HCT116 (cell line): ENCODE measurements around the gene ANXA3. TPM values are rescaled to one million over a fixed set of nuclear protein-coding genes. Genes with fewer than 3 reads are reported as not detected.

Source experiments
- ATAC-seq: fragments of 200-7000 bp; cut with Tn5 transposase; 2 replicates; pipeline ENCODE4 v1.9.1; 2020; ENCODE audit warnings: mild to moderate bottlenecking, moderate library complexity
- BruUV-seq: library from RNA; stranded (reverse); fragments of 400-500 nt; replicated peaks from 2 replicates; lab custom pipeline; 2021; lab: Mats Ljungman, UMichigan
- CTCF ChIA-PET: fragments of 300-600 bp; sonication (Branson Sonifier 250); formaldehyde crosslinking; loops from one replicate; lab custom pipeline; 2021; ENCODE audit warnings: antibody characterized with exemption; lab: Charles Lee
- POLR2A ChIA-PET: fragments of 300-600, 350-600 bp; sonication (Branson Sonifier 250); formaldehyde crosslinking; loops from one replicate; lab custom pipeline; 2021; ENCODE audit warnings: antibody characterized with exemption; lab: Charles Lee
- RAD21 ChIA-PET, 2 experiments: fragments of 300-600 bp; sonication (Branson Sonifier 250); formaldehyde crosslinking; loops; one replicate each; lab custom pipeline; 2023; ENCODE audit warnings: low total read pairs in 2 of 2; ENCODE audit not compliant: uncharacterized antibody in 2 of 2, unreplicated experiment in 2 of 2, low non-redundant PET in 1 of 2; lab: Charles Lee
- DNase-seq: peaks from one replicate; pipeline ENCODE4 v3.0.0-alpha.2; 2010; ENCODE audit warnings: low read depth, low spot score
- H2AFZ ChIP-seq: fragments of 200-600 bp; shearing (Covaris generic), sonication (generic); 2 replicates; pipeline ENCODE4 v1.6.1; 2017; ENCODE audit warnings: low read depth, mixed run types, mixed read lengths, antibody characterized with exemption, low read length; ENCODE audit not compliant: poor library complexity, severe bottlenecking
- H3K27ac ChIP-seq: 2 replicates; pipeline ENCODE4 v1.5.1; 2012; ENCODE audit warnings: low read depth, low read length
- H3K27me3 ChIP-seq: fragments of 200-600 bp; sonication (generic); 2 replicates; pipeline ENCODE4 v1.6.1; 2016; ENCODE audit warnings: mixed run types, low read length, mixed read lengths; ENCODE audit not compliant: insufficient read depth
- H3K36me3 ChIP-seq, 2 experiments: fragments of 200-500 bp in 1 of 2; fragments of 200-600 bp in 1 of 2; sonication (Bioruptor generic) in 1 of 2; sonication (generic) in 1 of 2; 2 replicates each; pipeline versions ENCODE4 v1.5.1 to v1.6.1; 2014 to 2016; ENCODE audit warnings: low read length in 2 of 2, inconsistent platforms in 1 of 2, mixed read lengths in 1 of 2, mixed run types in 1 of 2; ENCODE audit not compliant: insufficient read depth in 2 of 2, control insufficient read depth in 1 of 2
- H3K4me1 ChIP-seq, 2 experiments: fragments of 200-600 bp in 1 of 2; sonication (generic) in 1 of 2; 2 replicates each; pipeline versions ENCODE4 v1.5.1 to v1.6.1; 2012 to 2017; ENCODE audit warnings: low read length in 2 of 2, inconsistent platforms in 1 of 2, mild to moderate bottlenecking in 1 of 2, mixed read lengths in 1 of 2, mixed run types in 1 of 2, moderate library complexity in 1 of 2; ENCODE audit not compliant: insufficient read depth in 2 of 2, control insufficient read depth in 1 of 2
- H3K4me2 ChIP-seq: fragments of 200-600 bp; sonication (generic); 2 replicates; pipeline ENCODE4 v1.6.1; 2017; ENCODE audit warnings: mixed run types, low read length, mixed read lengths
- H3K4me3 ChIP-seq, 2 experiments: fragments of 200-600 bp in 1 of 2; sonication (generic) in 1 of 2; replicated peaks in 1 of 2; 2 replicates each; pipeline ENCODE4 v1.5.1; 2011 to 2016; ENCODE audit warnings: low read length in 2 of 2, control low read depth in 1 of 2, low read depth in 1 of 2, mild to moderate bottlenecking in 1 of 2, mixed read lengths in 1 of 2, mixed run types in 1 of 2
- H3K79me2 ChIP-seq: fragments of 200-600 bp; sonication (generic); 2 replicates; pipeline ENCODE4 v1.6.1; 2017; ENCODE audit warnings: mild to moderate bottlenecking, mixed run types, low read length, moderate library complexity, mixed read lengths; ENCODE audit not compliant: insufficient read depth
- H3K9ac ChIP-seq: fragments of 200-600 bp; sonication (generic); 2 replicates; pipeline ENCODE4 v1.6.1; 2016; ENCODE audit warnings: low read length, mixed read lengths
- H3K9me2 ChIP-seq: fragments of 200-600 bp; sonication (generic), shearing (Covaris generic); 2 replicates; pipeline ENCODE4 v1.6.1; 2017; ENCODE audit warnings: mixed run types, mild to moderate bottlenecking, moderate library complexity; ENCODE audit not compliant: insufficient read depth
- H3K9me3 ChIP-seq, 2 experiments: fragments of 200-500 bp in 1 of 2; fragments of 200-600 bp in 1 of 2; sonication (Bioruptor generic) in 1 of 2; sonication (generic) in 1 of 2; 2 replicates each; pipeline ENCODE4 v1.6.1; 2014 to 2017; ENCODE audit warnings: low read length in 2 of 2, mixed read lengths in 2 of 2, inconsistent platforms in 1 of 2, low read depth in 1 of 2, mild to moderate bottlenecking in 1 of 2, mixed run types in 1 of 2, moderate library complexity in 1 of 2; ENCODE audit not compliant: control insufficient read depth in 1 of 2, insufficient read depth in 1 of 2
- H4K20me1 ChIP-seq: fragments of 200-600 bp; sonication (generic), shearing (Covaris generic); 2 replicates; pipeline ENCODE4 v1.6.1; 2017; ENCODE audit warnings: mixed run types, mild to moderate bottlenecking, moderate library complexity; ENCODE audit not compliant: insufficient read depth
- EZH2 ChIP-seq: fragments of 200-600 bp; sonication (generic); IDR thresholded peaks from 2 replicates; pipeline ENCODE4 v1.6.1; 2017; ENCODE audit warnings: antibody characterized with exemption, mixed run types
- FOSL1 ChIP-seq: IDR thresholded peaks from 2 replicates; pipeline ENCODE4 v1.6.1; 2012; ENCODE audit warnings: low read depth
- POLR2A ChIP-seq: IDR thresholded peaks from 2 replicates; pipeline ENCODE4 v1.7.0; 2011; ENCODE audit warnings: borderline replicate concordance; ENCODE audit not compliant: insufficient read depth, insufficient read length; ENCODE audit errors: extremely low read depth
- RAD21 ChIP-seq: IDR thresholded peaks from 2 replicates; pipeline ENCODE4 v1.6.1; 2012; ENCODE audit warnings: low read depth, mild to moderate bottlenecking
- SIN3A ChIP-seq: IDR thresholded peaks from 2 replicates; pipeline ENCODE4 v1.6.1; 2012; ENCODE audit warnings: low read depth
- SP1 ChIP-seq: IDR thresholded peaks from 2 replicates; pipeline ENCODE4 v1.6.1; 2012; ENCODE audit warnings: low read depth
- TCF7L2 ChIP-seq: IDR thresholded peaks from 2 replicates; pipeline ENCODE4 v1.7.0; 2011; ENCODE audit warnings: borderline replicate concordance, inconsistent platforms; ENCODE audit not compliant: insufficient read depth, insufficient read length; ENCODE audit errors: extremely low read depth
- ZFX ChIP-seq: fragments of 450-650 bp; IDR thresholded peaks from 2 replicates; pipeline ENCODE4 v1.6.1; 2017
- ZNF274 ChIP-seq: fragments of 200-500 bp; sonication (Bioruptor generic); IDR thresholded peaks from 2 replicates; pipeline ENCODE4 v1.6.1; 2014; ENCODE audit warnings: mild to moderate bottlenecking, low read depth, low read length, inconsistent platforms
- intact Hi-C: fragments of 100-400 bp; cut with micrococcal nuclease; formaldehyde crosslinking; loops from 2 replicates; pipeline ENCODE4 v1.10.0; 2022
- total RNA-seq: library from RNA; stranded (reverse); gene quantifications from one replicate; pipeline ENCODE4 v1.2.1, GENCODE V29; 2021; ENCODE audit not compliant: unreplicated experiment
- TF ChIP-seq, protein P1 (sequence below), 3 experiments: fragments of 200-600 bp in 1 of 3; sonication (generic) in 1 of 3; IDR thresholded peaks in 2 of 3; conservative IDR thresholded peaks in 1 of 3; 2 replicates each; pipeline ENCODE4 v1.5.1; 2012 to 2017; ENCODE audit warnings: low read depth in 2 of 3, low read length in 2 of 3, antibody characterized with exemption in 1 of 3, borderline replicate concordance in 1 of 3, control low read depth in 1 of 3, mild to moderate bottlenecking in 1 of 3, mixed read lengths in 1 of 3, mixed run types in 1 of 3, moderate library complexity in 1 of 3; ENCODE audit not compliant: insufficient read depth in 1 of 3
- TF ChIP-seq, protein P2 (sequence below): IDR thresholded peaks from 2 replicates; pipeline ENCODE4 v1.6.1; 2012
- TF ChIP-seq, protein P3 (sequence below): IDR thresholded peaks from 2 replicates; pipeline ENCODE4 v1.6.1; 2012; ENCODE audit warnings: low read depth

ANXA3 gene
- total RNA-seq, 1 experiment from 2014 or later: 158 TPM

DNA sequence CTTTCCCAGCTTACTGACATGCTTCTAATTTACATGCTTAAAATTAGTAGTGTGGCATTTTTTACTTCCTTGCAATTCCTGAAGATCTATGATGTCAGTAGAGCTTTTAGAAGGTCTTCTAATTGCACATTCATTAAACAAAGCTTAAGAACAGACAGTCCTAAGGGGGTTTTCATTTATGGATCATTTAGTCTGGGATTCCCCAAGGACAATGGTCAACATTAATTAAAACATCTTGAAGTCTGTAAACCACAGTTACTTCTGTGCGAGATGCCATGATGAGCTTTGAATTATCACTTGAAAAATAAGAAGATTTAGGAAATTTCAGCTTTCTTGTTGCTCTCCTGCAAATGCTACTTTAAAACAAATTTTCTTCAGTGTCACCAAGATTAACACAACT is 20.2 kb downstream of the ANXA3 start:
- TF ChIP-seq FOSL1 (no peak), SP1 (no peak), RAD21 (no peak), EZH2 (no peak), SIN3A (no peak), POLR2A (no peak), ZFX (no peak), TCF7L2 (no peak), ZNF274 (no peak)
- TF ChIP-seq, protein P1, sequence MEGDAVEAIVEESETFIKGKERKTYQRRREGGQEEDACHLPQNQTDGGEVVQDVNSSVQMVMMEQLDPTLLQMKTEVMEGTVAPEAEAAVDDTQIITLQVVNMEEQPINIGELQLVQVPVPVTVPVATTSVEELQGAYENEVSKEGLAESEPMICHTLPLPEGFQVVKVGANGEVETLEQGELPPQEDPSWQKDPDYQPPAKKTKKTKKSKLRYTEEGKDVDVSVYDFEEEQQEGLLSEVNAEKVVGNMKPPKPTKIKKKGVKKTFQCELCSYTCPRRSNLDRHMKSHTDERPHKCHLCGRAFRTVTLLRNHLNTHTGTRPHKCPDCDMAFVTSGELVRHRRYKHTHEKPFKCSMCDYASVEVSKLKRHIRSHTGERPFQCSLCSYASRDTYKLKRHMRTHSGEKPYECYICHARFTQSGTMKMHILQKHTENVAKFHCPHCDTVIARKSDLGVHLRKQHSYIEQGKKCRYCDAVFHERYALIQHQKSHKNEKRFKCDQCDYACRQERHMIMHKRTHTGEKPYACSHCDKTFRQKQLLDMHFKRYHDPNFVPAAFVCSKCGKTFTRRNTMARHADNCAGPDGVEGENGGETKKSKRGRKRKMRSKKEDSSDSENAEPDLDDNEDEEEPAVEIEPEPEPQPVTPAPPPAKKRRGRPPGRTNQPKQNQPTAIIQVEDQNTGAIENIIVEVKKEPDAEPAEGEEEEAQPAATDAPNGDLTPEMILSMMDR (IDR thresholded peaks at IDR 0.05 in 2 of 3, conservative IDR thresholded peaks at IDR 0.05 in 1 of 3; ENCODE audit: borderline replicate concordance in 1 of 3, insufficient read depth in 1 of 3, low read depth in 2 of 3, low read length in 2 of 3): no peak
- TF ChIP-seq, protein P2, sequence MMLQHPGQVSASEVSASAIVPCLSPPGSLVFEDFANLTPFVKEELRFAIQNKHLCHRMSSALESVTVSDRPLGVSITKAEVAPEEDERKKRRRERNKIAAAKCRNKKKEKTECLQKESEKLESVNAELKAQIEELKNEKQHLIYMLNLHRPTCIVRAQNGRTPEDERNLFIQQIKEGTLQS: no peak
- TF ChIP-seq, protein P3, sequence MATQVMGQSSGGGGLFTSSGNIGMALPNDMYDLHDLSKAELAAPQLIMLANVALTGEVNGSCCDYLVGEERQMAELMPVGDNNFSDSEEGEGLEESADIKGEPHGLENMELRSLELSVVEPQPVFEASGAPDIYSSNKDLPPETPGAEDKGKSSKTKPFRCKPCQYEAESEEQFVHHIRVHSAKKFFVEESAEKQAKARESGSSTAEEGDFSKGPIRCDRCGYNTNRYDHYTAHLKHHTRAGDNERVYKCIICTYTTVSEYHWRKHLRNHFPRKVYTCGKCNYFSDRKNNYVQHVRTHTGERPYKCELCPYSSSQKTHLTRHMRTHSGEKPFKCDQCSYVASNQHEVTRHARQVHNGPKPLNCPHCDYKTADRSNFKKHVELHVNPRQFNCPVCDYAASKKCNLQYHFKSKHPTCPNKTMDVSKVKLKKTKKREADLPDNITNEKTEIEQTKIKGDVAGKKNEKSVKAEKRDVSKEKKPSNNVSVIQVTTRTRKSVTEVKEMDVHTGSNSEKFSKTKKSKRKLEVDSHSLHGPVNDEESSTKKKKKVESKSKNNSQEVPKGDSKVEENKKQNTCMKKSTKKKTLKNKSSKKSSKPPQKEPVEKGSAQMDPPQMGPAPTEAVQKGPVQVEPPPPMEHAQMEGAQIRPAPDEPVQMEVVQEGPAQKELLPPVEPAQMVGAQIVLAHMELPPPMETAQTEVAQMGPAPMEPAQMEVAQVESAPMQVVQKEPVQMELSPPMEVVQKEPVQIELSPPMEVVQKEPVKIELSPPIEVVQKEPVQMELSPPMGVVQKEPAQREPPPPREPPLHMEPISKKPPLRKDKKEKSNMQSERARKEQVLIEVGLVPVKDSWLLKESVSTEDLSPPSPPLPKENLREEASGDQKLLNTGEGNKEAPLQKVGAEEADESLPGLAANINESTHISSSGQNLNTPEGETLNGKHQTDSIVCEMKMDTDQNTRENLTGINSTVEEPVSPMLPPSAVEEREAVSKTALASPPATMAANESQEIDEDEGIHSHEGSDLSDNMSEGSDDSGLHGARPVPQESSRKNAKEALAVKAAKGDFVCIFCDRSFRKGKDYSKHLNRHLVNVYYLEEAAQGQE: no peak
- no peak for DNase-seq
- ATAC-seq: no peak
- no peak overlapping the region for H3K9ac ChIP-seq
- POLR2A ChIA-PET: no interaction called here
- H3K36me3 ChIP-seq: peaks cover 0 to 48% of the 10 kb centered on the region in 2 experiments; a peak in 2 of 4 replicates
- no peak overlapping the region for H3K4me3 ChIP-seq
- RAD21 ChIA-PET: no interaction called here
- BruUV-seq: no TSS peak
- no peak overlapping the region for H2AFZ ChIP-seq
- CTCF ChIA-PET: no interaction called here
- no peaks in the 10 kb centered on the region for H3K27me3 ChIP-seq
- H3K9me2 ChIP-seq: no peaks in the 10 kb centered on the region
- intact Hi-C loops: no loop called here
- H3K79me2 ChIP-seq: peaks cover 72% of the 10 kb centered on the region
- no peaks in the 10 kb centered on the region for H3K9me3 ChIP-seq
- no peak overlapping the region for H3K27ac ChIP-seq
- peaks cover 40 to 41% of the 10 kb centered on the region in 2 experiments for H3K4me1 ChIP-seq
- H4K20me1 ChIP-seq: no peaks in the 10 kb centered on the region
- no peak overlapping the region for H3K4me2 ChIP-seq
